ENCODE measurements around the gene LRP8.

- no peak for TF ChIP-seq CTCF (conservative IDR thresholded peaks at IDR 0.05; ENCODE audit: low read length)
- TF ChIP-seq EZH2phosphoT487 (IDR thresholded peaks at IDR 0.05; ENCODE audit: borderline replicate concordance), result no peak
Measured at GRCh38 chr1:53195246-53196016, 132.4 kb downstream of the LRP8 start.
